H9 (cell line): ENCODE results near the gene SLC9A7. TPM values are rescaled to one million over a fixed set of nuclear protein-coding genes. Genes with fewer than 3 reads are reported as not detected.

ENCODE experiments used
- DNase-seq: peaks from one replicate; pipeline ENCODE4 v3.0.0-alpha.2; 2017
- H2AFZ ChIP-seq: one replicate; pipeline ENCODE4 v1.6.1; 2013; ENCODE audit warnings: mild to moderate bottlenecking, low read length, control low read depth, moderate library complexity
- H2AK5ac ChIP-seq: 2 replicates; pipeline ENCODE4 v1.6.1; 2013; ENCODE audit warnings: low read length, control low read depth, mixed read lengths; ENCODE audit not compliant: insufficient read length
- H2BK120ac ChIP-seq: one replicate; pipeline ENCODE4 v1.6.1; 2013; ENCODE audit warnings: low read depth, mild to moderate bottlenecking, low read length, control low read depth, inconsistent platforms; ENCODE audit not compliant: poor library complexity, severe bottlenecking
- H2BK12ac ChIP-seq: 2 replicates; pipeline ENCODE4 v1.6.1; 2013; ENCODE audit warnings: low read length, control low read depth, mixed read lengths, low read depth; ENCODE audit not compliant: insufficient read length
- H2BK15ac ChIP-seq: 2 replicates; pipeline ENCODE4 v1.6.1; 2013; ENCODE audit warnings: low read depth, low read length, control low read depth
- H2BK20ac ChIP-seq: one replicate; pipeline ENCODE4 v1.6.1; 2013; ENCODE audit warnings: low read depth, mild to moderate bottlenecking, low read length, control low read depth, inconsistent platforms; ENCODE audit not compliant: poor library complexity, severe bottlenecking
- H2BK5ac ChIP-seq: 2 replicates; pipeline ENCODE4 v1.6.1; 2013; ENCODE audit warnings: low read length, control low read depth, mixed read lengths; ENCODE audit not compliant: insufficient read length
- H3K14ac ChIP-seq: 2 replicates; pipeline ENCODE4 v1.6.1; 2013; ENCODE audit warnings: low read length, control low read depth; ENCODE audit not compliant: insufficient read depth
- H3K18ac ChIP-seq: 2 replicates; pipeline ENCODE4 v1.6.1; 2013; ENCODE audit warnings: low read depth, mild to moderate bottlenecking, mixed read lengths, low read length, control low read depth; ENCODE audit not compliant: insufficient read length
- H3K23ac ChIP-seq: 2 replicates; pipeline ENCODE4 v1.6.1; 2013; ENCODE audit warnings: low read length, control low read depth, mixed read lengths, low read depth; ENCODE audit not compliant: insufficient read length
- H3K23me2 ChIP-seq: 2 replicates; pipeline ENCODE4 v1.6.1; 2013; ENCODE audit warnings: low read depth, mild to moderate bottlenecking, mixed read lengths, low read length, control low read depth; ENCODE audit not compliant: insufficient read length, poor library complexity, severe bottlenecking
- H3K27ac ChIP-seq: 2 replicates; pipeline ENCODE4 v1.5.1; 2013; ENCODE audit warnings: low read length, control low read depth, mixed read lengths, low read depth; ENCODE audit not compliant: insufficient read length
- H3K27me3 ChIP-seq: 2 replicates; pipeline ENCODE4 v1.6.1; 2013; ENCODE audit warnings: low read length, control low read depth, inconsistent platforms; ENCODE audit not compliant: insufficient read depth
- H3K4ac ChIP-seq: 2 replicates; pipeline ENCODE4 v1.6.1; 2013; ENCODE audit warnings: low read depth, mild to moderate bottlenecking, control low read depth, inconsistent platforms, low read length, moderate library complexity
- H3K4me1 ChIP-seq: 2 replicates; pipeline ENCODE4 v1.6.1; 2013; ENCODE audit warnings: low read length, control low read depth, inconsistent platforms; ENCODE audit not compliant: insufficient read depth
- H3K4me2 ChIP-seq: 2 replicates; pipeline ENCODE4 v1.6.1; 2013; ENCODE audit warnings: low read length, control low read depth, mixed read lengths; ENCODE audit not compliant: insufficient read length, insufficient read depth
- H3K56ac ChIP-seq: 2 replicates; pipeline ENCODE4 v1.6.1; 2013; ENCODE audit warnings: low read depth, mild to moderate bottlenecking, mixed read lengths, low read length, control low read depth; ENCODE audit not compliant: insufficient read length
- H3K79me1 ChIP-seq: 2 replicates; pipeline ENCODE4 v1.6.1; 2013; ENCODE audit warnings: low read depth, mild to moderate bottlenecking, moderate library complexity, low read length, control low read depth, inconsistent platforms; ENCODE audit not compliant: insufficient read depth, poor library complexity, severe bottlenecking
- H3K79me2 ChIP-seq: 2 replicates; pipeline ENCODE4 v1.6.1; 2013; ENCODE audit warnings: low read length, control low read depth, inconsistent platforms; ENCODE audit not compliant: insufficient read depth
- H3K9ac ChIP-seq: 2 replicates; pipeline ENCODE4 v1.6.1; 2013; ENCODE audit warnings: low read length, control low read depth, mixed read lengths; ENCODE audit not compliant: insufficient read length; ENCODE audit errors: extremely low read depth
- H3K9me3 ChIP-seq: one replicate; pipeline ENCODE4 v1.6.1; 2013; ENCODE audit warnings: low read depth, low read length, inconsistent platforms; ENCODE audit not compliant: control insufficient read depth
- H3T11ph ChIP-seq: one replicate; pipeline ENCODE4 v1.6.1; 2013; ENCODE audit warnings: mild to moderate bottlenecking, low read length, control low read depth, inconsistent platforms
- H4K20me1 ChIP-seq: one replicate; pipeline ENCODE4 v1.6.1; 2013; ENCODE audit not compliant: control insufficient read depth, insufficient read length, insufficient read depth
- H4K5ac ChIP-seq: 2 replicates; pipeline ENCODE4 v1.6.1; 2013; ENCODE audit warnings: low read depth, mild to moderate bottlenecking, mixed read lengths, low read length, control low read depth; ENCODE audit not compliant: insufficient read length
- H4K8ac ChIP-seq: replicated peaks from 2 replicates; pipeline ENCODE4 v1.6.1; 2013; ENCODE audit warnings: low read length, control low read depth, mixed read lengths, low read depth; ENCODE audit not compliant: insufficient read length
- H4K91ac ChIP-seq: 2 replicates; pipeline ENCODE4 v1.6.1; 2013; ENCODE audit warnings: low read depth, mild to moderate bottlenecking, moderate library complexity, mixed read lengths, low read length, control low read depth; ENCODE audit not compliant: insufficient read length
- H3K27ac Mint-ChIP-seq, 3 experiments: 2 replicates in 2 of 3; 3 replicates in 1 of 3; pipeline ENCODE4 v1.8.0; 2020 to 2021; ENCODE audit warnings: mixed read lengths in 3 of 3, mild to moderate bottlenecking in 1 of 3, moderate library complexity in 1 of 3
- H3K27me3 Mint-ChIP-seq: 2 replicates; pipeline ENCODE4 v1.8.0; 2021; ENCODE audit warnings: low read depth, mild to moderate bottlenecking, moderate library complexity, mixed read lengths
- H3K36me3 Mint-ChIP-seq, 3 experiments: 2 replicates in 2 of 3; 3 replicates in 1 of 3; pipeline ENCODE4 v1.8.0; 2020 to 2021; ENCODE audit warnings: low read depth in 3 of 3, mixed read lengths in 3 of 3; ENCODE audit not compliant: insufficient read depth in 1 of 3
- H3K4me1 Mint-ChIP-seq, 2 experiments: 2 replicates each; pipeline ENCODE4 v1.8.0; 2020; ENCODE audit warnings: mixed read lengths in 2 of 2
- H3K4me3 Mint-ChIP-seq, 2 experiments: 2 replicates in 1 of 2; 3 replicates in 1 of 2; pipeline ENCODE4 v1.8.0; 2020 to 2021; ENCODE audit warnings: mild to moderate bottlenecking in 2 of 2, mixed read lengths in 2 of 2, moderate library complexity in 1 of 2
- H3K9me3 Mint-ChIP-seq, 2 experiments: 2 replicates in 1 of 2; 3 replicates in 1 of 2; pipeline ENCODE4 v1.8.0; 2020; ENCODE audit warnings: mild to moderate bottlenecking in 2 of 2, mixed read lengths in 2 of 2, moderate library complexity in 1 of 2
- CTCF ChIP-seq: fragments of 200-600 bp; sonication (generic); conservative IDR thresholded peaks from 3 replicates; pipeline ENCODE4 v1.8.0; 2021; ENCODE audit warnings: antibody characterized with exemption, mild to moderate bottlenecking
- WGBS: extraction: QIAGEN DNeasy Blood & Tissue Kit; methylation state at CpG from one replicate; pipeline ENCODE4 v1.1.7; 2013; ENCODE audit warnings: missing lambda C conversion rate, low lambda C conversion rate, mixed read lengths; ENCODE audit not compliant: insufficient read length; ENCODE audit errors: extremely low coverage; 5-methylcytosine and 5-hydroxymethylcytosine counted together
- total RNA-seq: library from RNA; stranded (reverse); gene quantifications from 2 replicates; pipeline ENCODE4 v1.2.1, GENCODE V29; 2021

The SLC9A7 gene
- total RNA-seq, 1 experiment from 2014 or later, result 5.9 TPM

GRCh38 chrX:46715530-46715929 lies 43.4 kb downstream of the SLC9A7 start:
- peaks cover 0 to 5% (median 4%) of the 10 kb centered on the region in 3 experiments; a peak in 5 of 7 replicates for H3K36me3 Mint-ChIP-seq
- H2BK5ac ChIP-seq, result no peak overlapping the region
- no peak overlapping the region for H3T11ph ChIP-seq
- H3K27ac ChIP-seq, result no peak overlapping the region
- H2AFZ ChIP-seq, result no peak overlapping the region
- H2AK5ac ChIP-seq, result no peak overlapping the region
- H3K14ac ChIP-seq, result no peak overlapping the region
- no peaks in the 10 kb centered on the region for H3K23me2 ChIP-seq
- H3K4me2 ChIP-seq, result no peak overlapping the region
- no peak overlapping the region for H3K56ac ChIP-seq
- H3K27me3 ChIP-seq, result no peaks in the 10 kb centered on the region
- H3K27me3 Mint-ChIP-seq, result no peaks in the 10 kb centered on the region; the same call in 1 of the 2 replicates
- H2BK15ac ChIP-seq, result no peak overlapping the region
- H3K79me1 ChIP-seq, result peaks cover 3% of the 10 kb centered on the region
- no peak overlapping the region for H4K5ac ChIP-seq
- no peak overlapping the region for H3K27ac Mint-ChIP-seq
- no peak overlapping the region for H3K18ac ChIP-seq
- 0 out of 2 replicates have a peak, but pooled peaks cover 2% of the 10 kb centered on the region for H3K4me1 ChIP-seq
- no peak for DNase-seq
- H3K23ac ChIP-seq, result no peak overlapping the region
- H3K4ac ChIP-seq, result no peak overlapping the region
- peaks cover 41 to 62% of the 10 kb centered on the region in 2 experiments for H3K9me3 Mint-ChIP-seq
- no peak overlapping the region for H4K8ac ChIP-seq
- peaks cover 2% of the 10 kb centered on the region; the same call in 1 of the 2 replicates for H3K79me2 ChIP-seq
- H2BK120ac ChIP-seq, result no peak overlapping the region
- no peaks in the 10 kb centered on the region for H4K20me1 ChIP-seq
- no peak overlapping the region for H4K91ac ChIP-seq
- no peak overlapping the region for H3K4me3 Mint-ChIP-seq
- TF ChIP-seq CTCF, result no peak
- no CpG with 5 or more reads among the region's 5 CpGs for WGBS
- peaks cover 12 to 18% of the 10 kb centered on the region in 2 experiments for H3K4me1 Mint-ChIP-seq
- H2BK12ac ChIP-seq, result no peak overlapping the region
- no peak overlapping the region for H3K9ac ChIP-seq
- H2BK20ac ChIP-seq, result no peak overlapping the region
- H3K9me3 ChIP-seq, result peaks cover 2% of the 10 kb centered on the region
